ENCODE results near the gene CPSF4L.

DNA sequence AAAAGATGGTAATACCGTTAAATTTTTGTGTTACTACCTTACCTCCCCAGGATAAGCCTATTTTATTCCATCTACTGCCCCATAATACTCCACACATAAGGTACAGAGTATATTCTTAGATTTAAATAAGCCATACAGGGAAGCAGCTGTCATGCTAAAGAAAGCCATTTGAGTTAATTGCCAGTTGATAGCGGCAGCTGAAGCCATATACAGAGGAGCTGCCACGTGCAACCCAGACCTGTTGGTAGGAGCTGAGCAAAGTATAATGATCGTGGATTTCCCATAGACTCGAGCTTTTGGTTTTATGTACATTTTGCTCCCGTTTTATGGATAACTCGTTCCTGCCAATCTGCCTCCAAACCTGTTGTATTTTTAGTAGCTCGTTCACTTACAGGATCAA is 12.0 kb downstream of the CPSF4L start:
- TF ChIP-seq EZH2phosphoT487 (IDR thresholded peaks at IDR 0.05; ENCODE audit: borderline replicate concordance, low read depth) (no peak), RFX5 (IDR thresholded peaks at IDR 0.05; ENCODE audit: low read length) (no peak), CTCF (IDR thresholded peaks at IDR 0.05) (no peak), POLR2AphosphoS5 (IDR thresholded peaks at IDR 0.05; ENCODE audit: low read depth, low read length) (no peak), MEF2A (IDR thresholded peaks at IDR 0.05; ENCODE audit: borderline replicate concordance, low read depth) (no peak), RAD21 (IDR thresholded peaks at IDR 0.05; ENCODE audit: low read length) (no peak), EP300 (IDR thresholded peaks at IDR 0.05; ENCODE audit: borderline replicate concordance in 1 of 2, low read depth in 1 of 2, low read length in 1 of 2) (no peak), RCOR1 (IDR thresholded peaks at IDR 0.05; ENCODE audit: low read length) (no peak)
- TF ChIP-seq, protein P1, sequence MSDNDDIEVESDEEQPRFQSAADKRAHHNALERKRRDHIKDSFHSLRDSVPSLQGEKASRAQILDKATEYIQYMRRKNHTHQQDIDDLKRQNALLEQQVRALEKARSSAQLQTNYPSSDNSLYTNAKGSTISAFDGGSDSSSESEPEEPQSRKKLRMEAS (IDR thresholded peaks at IDR 0.05; ENCODE audit: low read depth) = no peak
- TF ChIP-seq, protein P2, sequence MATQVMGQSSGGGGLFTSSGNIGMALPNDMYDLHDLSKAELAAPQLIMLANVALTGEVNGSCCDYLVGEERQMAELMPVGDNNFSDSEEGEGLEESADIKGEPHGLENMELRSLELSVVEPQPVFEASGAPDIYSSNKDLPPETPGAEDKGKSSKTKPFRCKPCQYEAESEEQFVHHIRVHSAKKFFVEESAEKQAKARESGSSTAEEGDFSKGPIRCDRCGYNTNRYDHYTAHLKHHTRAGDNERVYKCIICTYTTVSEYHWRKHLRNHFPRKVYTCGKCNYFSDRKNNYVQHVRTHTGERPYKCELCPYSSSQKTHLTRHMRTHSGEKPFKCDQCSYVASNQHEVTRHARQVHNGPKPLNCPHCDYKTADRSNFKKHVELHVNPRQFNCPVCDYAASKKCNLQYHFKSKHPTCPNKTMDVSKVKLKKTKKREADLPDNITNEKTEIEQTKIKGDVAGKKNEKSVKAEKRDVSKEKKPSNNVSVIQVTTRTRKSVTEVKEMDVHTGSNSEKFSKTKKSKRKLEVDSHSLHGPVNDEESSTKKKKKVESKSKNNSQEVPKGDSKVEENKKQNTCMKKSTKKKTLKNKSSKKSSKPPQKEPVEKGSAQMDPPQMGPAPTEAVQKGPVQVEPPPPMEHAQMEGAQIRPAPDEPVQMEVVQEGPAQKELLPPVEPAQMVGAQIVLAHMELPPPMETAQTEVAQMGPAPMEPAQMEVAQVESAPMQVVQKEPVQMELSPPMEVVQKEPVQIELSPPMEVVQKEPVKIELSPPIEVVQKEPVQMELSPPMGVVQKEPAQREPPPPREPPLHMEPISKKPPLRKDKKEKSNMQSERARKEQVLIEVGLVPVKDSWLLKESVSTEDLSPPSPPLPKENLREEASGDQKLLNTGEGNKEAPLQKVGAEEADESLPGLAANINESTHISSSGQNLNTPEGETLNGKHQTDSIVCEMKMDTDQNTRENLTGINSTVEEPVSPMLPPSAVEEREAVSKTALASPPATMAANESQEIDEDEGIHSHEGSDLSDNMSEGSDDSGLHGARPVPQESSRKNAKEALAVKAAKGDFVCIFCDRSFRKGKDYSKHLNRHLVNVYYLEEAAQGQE (IDR thresholded peaks at IDR 0.05; ENCODE audit: low read depth, low read length) = no peak
